IMR-90 (cell line): ENCODE measurements around the gene S100A12. TPM values are rescaled to one million over a fixed set of nuclear protein-coding genes. Genes with fewer than 3 reads are reported as not detected.

Experiments
- ATAC-seq: fragments of 200-7000 bp; cut with Tn5 transposase; 2 replicates; pipeline ENCODE4 v1.9.1; 2020; ENCODE audit warnings: low read depth, mild to moderate bottlenecking, moderate library complexity
- BruUV-seq: library from RNA; stranded (reverse); fragments of 400-500 nt; replicated peaks from 2 replicates; lab custom pipeline; 2021; lab: Mats Ljungman, UMichigan
- CTCF ChIA-PET: fragments of 300-600 bp; formaldehyde crosslinking; extraction: SDS; loops from one replicate; lab custom pipeline; 2021; ENCODE audit warnings: antibody characterized with exemption; lab: Yijun Ruan, JAX
- POLR2A ChIA-PET: fragments of 300-600 bp; sonication (Branson Sonifier 250); formaldehyde crosslinking; loops from one replicate; lab custom pipeline; 2022; ENCODE audit warnings: antibody characterized with exemption; ENCODE audit not compliant: unreplicated experiment; lab: Charles Lee
- DNase-seq: peaks from one replicate; pipeline ENCODE4 v3.0.0; 2013
- H2AFZ ChIP-seq: replicated peaks from 2 replicates; pipeline ENCODE3; 2013; ENCODE audit warnings: low read length, mild to moderate bottlenecking; ENCODE audit not compliant: poor library complexity
- H2AK5ac ChIP-seq: 2 replicates; pipeline ENCODE4 v1.6.1; 2013; ENCODE audit warnings: low read depth, low read length, inconsistent platforms
- H2AK9ac ChIP-seq: replicated peaks from 2 replicates; pipeline ENCODE3; 2013; ENCODE audit warnings: mild to moderate bottlenecking, low read depth, low read length, moderate library complexity; ENCODE audit not compliant: poor library complexity
- H2BK120ac ChIP-seq: 2 replicates; pipeline ENCODE4 v1.6.1; 2013; ENCODE audit warnings: low read depth, low read length, inconsistent platforms
- H2BK15ac ChIP-seq: 3 replicates; pipeline ENCODE4 v1.6.1; 2013; ENCODE audit warnings: low read depth, low read length, inconsistent platforms
- H2BK20ac ChIP-seq: 2 replicates; pipeline ENCODE4 v1.6.1; 2013; ENCODE audit warnings: low read depth, mild to moderate bottlenecking, inconsistent platforms, low read length, moderate library complexity
- H2BK5ac ChIP-seq: 2 replicates; pipeline ENCODE4 v1.6.1; 2013; ENCODE audit warnings: mild to moderate bottlenecking, low read depth, low read length, inconsistent platforms; ENCODE audit not compliant: poor library complexity, severe bottlenecking
- H3K14ac ChIP-seq: replicated peaks from 2 replicates; pipeline ENCODE4 v1.6.1; 2013; ENCODE audit warnings: low read depth, low read length, inconsistent platforms
- H3K18ac ChIP-seq: 2 replicates; pipeline ENCODE4 v1.6.1; 2013; ENCODE audit warnings: low read depth, low read length, control low read depth
- H3K23ac ChIP-seq: 2 replicates; pipeline ENCODE4 v1.6.1; 2013; ENCODE audit warnings: low read depth, low read length, inconsistent platforms
- H3K27ac ChIP-seq: 2 replicates; pipeline ENCODE4 v1.5.1; 2013; ENCODE audit warnings: mild to moderate bottlenecking, control low read depth, low read length; ENCODE audit not compliant: insufficient read depth
- H3K27me3 ChIP-seq: 2 replicates; pipeline ENCODE4 v1.6.1; 2013; ENCODE audit warnings: low read length; ENCODE audit not compliant: control insufficient read depth, insufficient read depth
- H3K36me3 ChIP-seq: 2 replicates; pipeline ENCODE4 v1.6.1; 2013; ENCODE audit warnings: low read length, mixed read lengths; ENCODE audit not compliant: control insufficient read depth, insufficient read depth
- H3K4ac ChIP-seq: 2 replicates; pipeline ENCODE4 v1.6.1; 2013; ENCODE audit warnings: low read depth, low read length, inconsistent platforms
- H3K4me1 ChIP-seq: 2 replicates; pipeline ENCODE4 v1.6.1; 2013; ENCODE audit warnings: low read length, mixed read lengths; ENCODE audit not compliant: control insufficient read depth, insufficient read depth
- H3K4me2 ChIP-seq: 2 replicates; pipeline ENCODE4 v1.6.1; 2013; ENCODE audit warnings: low read depth, mild to moderate bottlenecking, control low read depth, low read length, moderate library complexity
- H3K4me3 ChIP-seq: 2 replicates; pipeline ENCODE4 v1.5.1; 2013; ENCODE audit warnings: low read depth, mild to moderate bottlenecking, control low read depth, low read length, moderate library complexity; ENCODE audit not compliant: insufficient read depth
- H3K56ac ChIP-seq: 2 replicates; pipeline ENCODE4 v1.6.1; 2013; ENCODE audit warnings: low read length, inconsistent platforms; ENCODE audit not compliant: insufficient read depth; ENCODE audit errors: extremely low read depth
- H3K79me1 ChIP-seq, 2 experiments: 2 replicates each; pipeline ENCODE4 v1.6.1; 2013; ENCODE audit warnings: low read length in 2 of 2, inconsistent platforms in 1 of 2, low read depth in 1 of 2
- H3K9ac ChIP-seq: 2 replicates; pipeline ENCODE4 v1.6.1; 2013; ENCODE audit warnings: low read depth, low read length, control low read depth
- H3K9me1 ChIP-seq: 2 replicates; pipeline ENCODE4 v1.6.1; 2013; ENCODE audit warnings: low read length, inconsistent platforms; ENCODE audit not compliant: insufficient read depth
- H3K9me3 ChIP-seq: 2 replicates; pipeline ENCODE4 v1.6.1; 2013; ENCODE audit warnings: low read length; ENCODE audit not compliant: control insufficient read depth, insufficient read depth
- H4K20me1 ChIP-seq: 2 replicates; pipeline ENCODE4 v1.6.1; 2013; ENCODE audit warnings: low read length, inconsistent platforms; ENCODE audit not compliant: insufficient read depth
- H4K5ac ChIP-seq: 2 replicates; pipeline ENCODE4 v1.6.1; 2013; ENCODE audit warnings: mild to moderate bottlenecking, low read depth, low read length, control low read depth
- H4K8ac ChIP-seq, 2 experiments: 2 replicates each; pipeline ENCODE4 v1.6.1; 2013; ENCODE audit warnings: low read depth in 2 of 2, low read length in 2 of 2, control low read depth in 1 of 2, inconsistent platforms in 1 of 2
- H4K91ac ChIP-seq: 2 replicates; pipeline ENCODE4 v1.6.1; 2013; ENCODE audit warnings: low read depth, low read length, inconsistent platforms; ENCODE audit not compliant: insufficient read depth
- BHLHE40 ChIP-seq: fragments of 150-350 bp; IDR thresholded peaks from 2 replicates; pipeline ENCODE4 v1.6.1; 2016; ENCODE audit warnings: mild to moderate bottlenecking, low read depth, low read length
- CEBPB ChIP-seq: IDR thresholded peaks from 2 replicates; pipeline ENCODE4 v1.6.1; 2012; ENCODE audit warnings: low read depth, low read length, improper control_type of control experiment
- CHD1 ChIP-seq: IDR thresholded peaks from 2 replicates; pipeline ENCODE4 v1.6.1; 2012; ENCODE audit warnings: low read depth, low read length, improper control_type of control experiment
- FOS ChIP-seq: fragments of 150-350 bp; IDR thresholded peaks from 2 replicates; pipeline ENCODE4 v1.6.1; 2016; ENCODE audit warnings: low read depth, low read length
- MAZ ChIP-seq: IDR thresholded peaks from 2 replicates; pipeline ENCODE4 v1.6.1; 2012; ENCODE audit warnings: low read depth, mild to moderate bottlenecking, low read length, improper control_type of control experiment, moderate library complexity, borderline replicate concordance
- MXI1 ChIP-seq: IDR thresholded peaks from 2 replicates; pipeline ENCODE4 v1.6.1; 2012; ENCODE audit warnings: low read depth, mild to moderate bottlenecking, low read length, moderate library complexity, borderline replicate concordance
- NFE2L2 ChIP-seq: fragments of 150-350 bp; IDR thresholded peaks from 2 replicates; pipeline ENCODE4 v1.6.1; 2016; ENCODE audit warnings: low read depth, mild to moderate bottlenecking, low read length
- POLR2A ChIP-seq: IDR thresholded peaks from 2 replicates; pipeline ENCODE4 v1.6.1; 2012; ENCODE audit warnings: mild to moderate bottlenecking, low read depth, low read length
- RAD21 ChIP-seq: IDR thresholded peaks from 2 replicates; pipeline ENCODE4 v1.6.1; 2012; ENCODE audit warnings: low read length, improper control_type of control experiment
- RCOR1 ChIP-seq: IDR thresholded peaks from 2 replicates; pipeline ENCODE4 v1.6.1; 2012; ENCODE audit warnings: mild to moderate bottlenecking, low read length, improper control_type of control experiment; ENCODE audit not compliant: insufficient replicate concordance
- RFX5 ChIP-seq: IDR thresholded peaks from 2 replicates; pipeline ENCODE4 v1.8.0; 2012; ENCODE audit warnings: low read depth, mild to moderate bottlenecking, low read length, moderate library complexity
- SMC3 ChIP-seq: fragments of 150-350 bp; IDR thresholded peaks from 2 replicates; pipeline ENCODE4 v1.6.1; 2016; ENCODE audit warnings: low read depth, mild to moderate bottlenecking, antibody characterized with exemption, low read length, moderate library complexity
- WGBS, 2 experiments: methylation state at CpG; one replicate each; pipeline versions ENCODE4 v1.1.5 to v1.1.7; 2013; ENCODE audit warnings: missing lambda C conversion rate in 2 of 2; ENCODE audit not compliant: insufficient read length in 1 of 2; ENCODE audit errors: extremely low coverage in 2 of 2; 5-methylcytosine and 5-hydroxymethylcytosine counted together
- dilution Hi-C: fragments of 300-500 bp; cut with HindIII; formaldehyde crosslinking; loops from one replicate; pipeline ENCODE4 v1.14.3; 2018; ENCODE audit warnings: low sequenced_read_pairs; ENCODE audit not compliant: unreplicated experiment
- in situ Hi-C: fragments of 300-500 bp; cut with MboI; formaldehyde crosslinking; loops from 3 replicates; pipeline ENCODE4 v1.14.3; 2019; ENCODE audit warnings: low sequenced_read_pairs, inconsistent platforms, mixed read lengths
- intact Hi-C: fragments of 100-400 bp; cut with micrococcal nuclease; formaldehyde crosslinking; loops from 2 replicates; pipeline ENCODE4 v1.10.0; 2022
- polyA plus RNA-seq, 3 experiments: library from polyadenylated mRNA; depleted of rRNA; stranded (reverse); fragments of >200 nt; gene quantifications; 2 replicates each; pipeline ENCODE4 v1.2.3, GENCODE V29; 2012; ENCODE audit warnings: low replicate concordance in 1 of 3
- total RNA-seq: library from RNA; depleted of rRNA; stranded (reverse); fragments of >200 nt; gene quantifications from 2 replicates; pipeline ENCODE4 v1.2.3, GENCODE V29; 2012
- TF ChIP-seq, protein P1 (sequence below): conservative IDR thresholded peaks from 2 replicates; pipeline ENCODE4 v1.5.1; 2012; ENCODE audit warnings: mild to moderate bottlenecking, low read depth, low read length, improper control_type of control experiment
- TF ChIP-seq, protein P2 (sequence below): fragments of 150-350 bp; IDR thresholded peaks from 2 replicates; pipeline ENCODE4 v1.6.1; 2017; ENCODE audit warnings: mild to moderate bottlenecking, antibody characterized with exemption, low read length, low read depth
- TF ChIP-seq, protein P3 (sequence below): fragments of 150-350 bp; IDR thresholded peaks from 2 replicates; pipeline ENCODE4 v1.6.1; 2016; ENCODE audit warnings: low read depth, mild to moderate bottlenecking, low read length, moderate library complexity, borderline replicate concordance

Gene S100A12
- total and polyA plus RNA-seq, 2 of the 4 experiments (the other 2 are of a cell fraction) = not detected

DNA sequence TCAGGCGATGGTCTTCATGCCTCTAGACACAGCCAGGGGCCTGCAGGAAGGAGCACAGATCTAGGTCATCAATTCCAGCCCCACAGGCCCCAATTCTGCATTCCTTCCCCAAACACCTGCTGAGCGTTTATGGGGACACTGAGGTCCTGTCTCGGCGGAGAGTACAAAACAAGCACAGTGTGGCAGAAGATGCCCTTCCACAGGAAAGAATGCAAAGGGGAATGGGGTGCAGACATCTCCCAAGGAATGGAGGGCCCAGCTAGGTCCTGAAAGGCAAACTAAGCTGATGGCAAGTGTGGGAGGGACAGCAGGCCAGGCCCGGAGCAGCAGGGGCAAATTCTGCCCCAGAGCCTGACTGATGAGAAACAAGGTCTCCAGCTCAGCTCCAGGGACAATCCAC is 19.0 kb upstream of the S100A12 start:
- CTCF ChIA-PET = no interaction called here
- no peak overlapping the region for H2BK15ac ChIP-seq
- no peak overlapping the region for H3K4ac ChIP-seq
- no TSS peak for BruUV-seq
- no peak overlapping the region for H3K9ac ChIP-seq
- no peak overlapping the region for H4K91ac ChIP-seq
- in situ Hi-C loops = no loop called here
- no peak overlapping the region for H2AK9ac ChIP-seq
- H3K9me1 ChIP-seq = no peaks in the 10 kb centered on the region
- POLR2A ChIA-PET = no interaction called here
- no peak overlapping the region for H3K23ac ChIP-seq
- H2BK120ac ChIP-seq = no peak overlapping the region
- no peaks in the 10 kb centered on the region for H3K4me1 ChIP-seq
- DNase-seq (no peak), ATAC-seq (no peak)
- no peak overlapping the region for H3K56ac ChIP-seq
- no peak overlapping the region for H4K5ac ChIP-seq
- no peaks in the 10 kb centered on the region for H3K36me3 ChIP-seq
- no peak overlapping the region for H3K4me2 ChIP-seq
- no peak overlapping the region for H3K4me3 ChIP-seq
- no peaks in the 10 kb centered on the region for H4K20me1 ChIP-seq
- H3K27me3 ChIP-seq = peaks cover 3% of the 10 kb centered on the region; the same call in 1 of the 2 replicates
- TF ChIP-seq BHLHE40 (no peak), RCOR1 (no peak), FOS (no peak), RFX5 (no peak), NFE2L2 (no peak), RAD21 (no peak), SMC3 (no peak), MAZ (no peak), MXI1 (no peak), POLR2A (no peak), CHD1 (no peak), CEBPB (no peak)
- TF ChIP-seq, protein P1, sequence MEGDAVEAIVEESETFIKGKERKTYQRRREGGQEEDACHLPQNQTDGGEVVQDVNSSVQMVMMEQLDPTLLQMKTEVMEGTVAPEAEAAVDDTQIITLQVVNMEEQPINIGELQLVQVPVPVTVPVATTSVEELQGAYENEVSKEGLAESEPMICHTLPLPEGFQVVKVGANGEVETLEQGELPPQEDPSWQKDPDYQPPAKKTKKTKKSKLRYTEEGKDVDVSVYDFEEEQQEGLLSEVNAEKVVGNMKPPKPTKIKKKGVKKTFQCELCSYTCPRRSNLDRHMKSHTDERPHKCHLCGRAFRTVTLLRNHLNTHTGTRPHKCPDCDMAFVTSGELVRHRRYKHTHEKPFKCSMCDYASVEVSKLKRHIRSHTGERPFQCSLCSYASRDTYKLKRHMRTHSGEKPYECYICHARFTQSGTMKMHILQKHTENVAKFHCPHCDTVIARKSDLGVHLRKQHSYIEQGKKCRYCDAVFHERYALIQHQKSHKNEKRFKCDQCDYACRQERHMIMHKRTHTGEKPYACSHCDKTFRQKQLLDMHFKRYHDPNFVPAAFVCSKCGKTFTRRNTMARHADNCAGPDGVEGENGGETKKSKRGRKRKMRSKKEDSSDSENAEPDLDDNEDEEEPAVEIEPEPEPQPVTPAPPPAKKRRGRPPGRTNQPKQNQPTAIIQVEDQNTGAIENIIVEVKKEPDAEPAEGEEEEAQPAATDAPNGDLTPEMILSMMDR = no peak
- TF ChIP-seq, protein P2, sequence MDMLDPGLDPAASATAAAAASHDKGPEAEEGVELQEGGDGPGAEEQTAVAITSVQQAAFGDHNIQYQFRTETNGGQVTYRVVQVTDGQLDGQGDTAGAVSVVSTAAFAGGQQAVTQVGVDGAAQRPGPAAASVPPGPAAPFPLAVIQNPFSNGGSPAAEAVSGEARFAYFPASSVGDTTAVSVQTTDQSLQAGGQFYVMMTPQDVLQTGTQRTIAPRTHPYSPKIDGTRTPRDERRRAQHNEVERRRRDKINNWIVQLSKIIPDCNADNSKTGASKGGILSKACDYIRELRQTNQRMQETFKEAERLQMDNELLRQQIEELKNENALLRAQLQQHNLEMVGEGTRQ = no peak
- TF ChIP-seq, protein P3, sequence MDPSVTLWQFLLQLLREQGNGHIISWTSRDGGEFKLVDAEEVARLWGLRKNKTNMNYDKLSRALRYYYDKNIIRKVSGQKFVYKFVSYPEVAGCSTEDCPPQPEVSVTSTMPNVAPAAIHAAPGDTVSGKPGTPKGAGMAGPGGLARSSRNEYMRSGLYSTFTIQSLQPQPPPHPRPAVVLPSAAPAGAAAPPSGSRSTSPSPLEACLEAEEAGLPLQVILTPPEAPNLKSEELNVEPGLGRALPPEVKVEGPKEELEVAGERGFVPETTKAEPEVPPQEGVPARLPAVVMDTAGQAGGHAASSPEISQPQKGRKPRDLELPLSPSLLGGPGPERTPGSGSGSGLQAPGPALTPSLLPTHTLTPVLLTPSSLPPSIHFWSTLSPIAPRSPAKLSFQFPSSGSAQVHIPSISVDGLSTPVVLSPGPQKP = no peak
- no peak overlapping the region for H2BK20ac ChIP-seq
- no peak overlapping the region for H2AK5ac ChIP-seq
- dilution Hi-C loops = no loop called here
- WGBS, 2 experiments = 0% methylated on average over 1 of the region's 5 CpGs; no CpG with 5 or more reads in 1 of the 2 experiments
- no peak overlapping the region for H4K8ac ChIP-seq
- no peak overlapping the region for H3K18ac ChIP-seq
- no peak overlapping the region for H2AFZ ChIP-seq
- H3K14ac ChIP-seq = no peak overlapping the region
- no peaks in the 10 kb centered on the region for H3K79me1 ChIP-seq
- H2BK5ac ChIP-seq = no peak overlapping the region
- no peak overlapping the region for H3K27ac ChIP-seq
- no peaks in the 10 kb centered on the region for H3K9me3 ChIP-seq
- intact Hi-C loops = no loop called here
